HG03521 (cell line): Measurements from ENCODE around the gene IRGM.

Experiments used
- ATAC-seq: cut with Tn5 transposase; IDR thresholded peaks from one replicate; pipeline ENCODE4 v1.9.1; 2021; ENCODE audit warnings: mild to moderate bottlenecking, moderate library complexity; ENCODE audit not compliant: unreplicated experiment

The IRGM gene

GRCh38 chr5:150895431-150896428 is 49.4 kb downstream of the IRGM start:
- ATAC-seq = no peak
